GM18519 (cell line): ENCODE results near the gene SMIM9.
"Not testable (repeated sequence)": the region's sequence is repeated elsewhere in the genome, so short reads cannot be mapped to it uniquely, and the experiment has no call there.

Experiments used
- ATAC-seq: cut with Tn5 transposase; IDR thresholded peaks from one replicate; pipeline ENCODE4 v1.9.1; 2021; ENCODE audit warnings: mild to moderate bottlenecking, moderate library complexity; ENCODE audit not compliant: unreplicated experiment, low FRiP score

The SMIM9 gene

DNA sequence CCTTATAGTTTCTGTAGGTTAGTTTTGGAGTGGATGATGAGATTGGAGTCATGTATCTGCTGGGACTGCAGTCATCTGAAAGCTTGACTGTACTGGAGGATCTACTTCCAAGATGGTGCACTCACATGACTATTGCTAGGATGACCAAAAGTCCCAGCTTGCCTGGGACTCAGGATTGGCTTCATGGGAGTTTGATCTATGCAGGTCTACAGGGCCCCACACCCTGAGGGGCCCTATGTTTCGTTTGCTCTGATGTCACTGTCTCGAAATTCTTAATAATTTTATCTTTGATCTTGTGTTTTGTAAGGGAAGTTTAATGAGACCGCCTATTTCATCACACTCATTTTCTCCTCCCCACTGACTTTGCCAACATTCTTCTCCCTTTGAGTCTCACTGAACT, at the start of gene SMIM9:
Gene SMIM9 (minus strand): TSS at position 101 of the 400 bp plus-strand sequence. CDS start 3,806 bp downstream, outside the sequence.
- no peak for ATAC-seq

DNA sequence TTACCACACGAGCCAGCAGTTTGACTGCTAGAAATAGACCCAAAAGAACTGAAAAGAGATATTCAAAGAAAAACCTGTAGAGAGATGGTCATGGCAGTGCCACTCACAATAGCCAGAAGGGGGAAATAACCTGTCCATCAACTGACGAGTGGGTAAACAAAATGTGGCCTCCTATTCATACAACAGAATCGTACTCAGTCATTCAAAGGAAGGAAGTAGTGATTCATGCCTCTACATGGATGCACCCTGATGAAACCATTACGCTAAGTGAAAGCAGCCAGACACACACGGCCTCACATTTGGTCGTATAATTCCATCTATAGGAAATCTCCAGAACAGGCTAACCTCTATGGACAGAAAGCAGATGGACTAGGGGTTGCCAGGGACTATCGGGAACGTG, 49.6 kb upstream of the SMIM9 start:
- ATAC-seq = not testable (repeated sequence)

DNA sequence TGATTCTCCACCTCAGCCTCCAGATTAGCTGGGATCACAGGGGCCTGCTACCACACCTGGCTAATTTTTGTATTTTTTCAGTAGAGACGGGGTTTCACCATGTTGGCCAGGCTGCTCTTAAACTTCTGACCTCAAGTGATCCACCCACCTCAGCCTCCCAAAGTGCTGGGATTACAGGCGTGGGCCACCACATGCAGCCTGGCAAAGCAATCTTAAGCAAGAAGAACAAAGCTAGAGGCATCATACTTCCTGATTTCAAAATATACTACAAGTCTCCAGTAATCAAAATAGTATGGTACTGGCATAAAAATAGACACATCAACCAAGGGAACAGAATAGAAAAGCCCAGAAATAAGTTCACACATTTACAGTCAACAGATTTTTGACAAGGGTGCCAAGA, 38.9 kb upstream of the SMIM9 start:
- ATAC-seq = no peak

DNA sequence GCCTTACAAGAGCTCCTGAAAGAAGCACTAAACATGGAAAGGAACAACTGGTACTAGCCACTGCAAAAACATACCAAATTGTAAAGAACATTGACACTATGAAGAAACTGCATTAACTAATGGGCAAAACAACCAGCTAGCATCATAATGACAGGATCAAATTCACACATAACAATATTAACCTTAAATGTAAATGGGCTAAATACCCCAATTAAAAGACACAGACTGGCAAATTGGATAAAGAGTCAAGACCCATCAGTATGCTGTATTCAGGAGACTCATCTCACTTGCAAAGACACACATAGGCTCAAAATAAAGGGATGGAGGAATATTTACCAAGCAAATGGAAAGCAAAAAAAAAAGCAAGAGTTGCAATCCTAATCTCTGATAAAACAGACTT, 34.1 kb upstream of the SMIM9 start:
- not testable (repeated sequence) for ATAC-seq

DNA sequence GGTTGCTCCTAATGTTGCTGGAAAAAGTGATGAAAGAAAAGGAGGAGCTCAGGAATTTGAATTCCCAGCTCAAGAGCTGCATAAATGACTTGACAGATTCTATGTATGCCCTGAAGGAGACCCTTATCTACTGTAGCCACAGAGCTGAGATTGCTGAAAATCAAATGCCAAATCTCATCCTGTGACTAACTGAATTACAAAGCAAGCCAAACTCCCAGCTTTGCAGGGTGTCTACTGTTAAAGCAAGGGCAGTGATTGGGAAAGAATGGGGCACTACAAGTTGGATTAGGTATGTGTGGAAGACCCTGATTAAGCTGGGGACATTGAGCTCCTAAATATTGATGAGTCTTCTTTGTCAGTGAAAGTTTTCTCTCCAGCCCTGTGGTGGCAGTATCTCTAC, 20.8 kb upstream of the SMIM9 start:
- ATAC-seq = no peak

DNA sequence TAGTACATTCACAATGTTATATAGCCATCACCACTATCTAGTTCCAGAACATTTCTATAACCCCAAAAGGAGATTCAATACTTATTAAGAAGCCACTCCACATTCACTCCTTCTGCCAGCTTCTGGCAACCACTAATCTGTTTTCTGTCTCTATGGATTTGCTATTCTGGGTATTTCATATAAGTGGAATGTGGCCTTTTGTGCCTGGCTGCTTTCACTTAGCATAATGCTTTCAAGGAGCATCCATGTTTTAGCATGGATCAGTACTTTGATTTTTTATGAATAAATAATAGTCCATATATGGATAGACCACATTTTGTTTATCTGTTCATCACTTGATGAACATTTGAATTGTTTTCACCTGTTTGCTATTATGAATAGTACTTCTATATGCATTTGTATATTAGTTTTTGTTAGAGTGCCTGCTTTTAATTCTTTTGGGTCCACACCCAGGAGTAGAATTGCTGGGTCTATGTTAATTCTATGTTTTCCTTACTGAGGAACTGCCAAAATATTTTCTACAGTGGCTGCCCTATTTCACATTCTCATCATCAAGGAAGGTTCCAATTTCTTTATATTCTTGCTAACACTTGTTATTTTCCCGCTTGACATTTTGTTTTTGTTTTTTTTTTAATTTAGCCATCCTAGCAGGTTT, 16.6 kb upstream of the SMIM9 start:
- no peak for ATAC-seq

DNA sequence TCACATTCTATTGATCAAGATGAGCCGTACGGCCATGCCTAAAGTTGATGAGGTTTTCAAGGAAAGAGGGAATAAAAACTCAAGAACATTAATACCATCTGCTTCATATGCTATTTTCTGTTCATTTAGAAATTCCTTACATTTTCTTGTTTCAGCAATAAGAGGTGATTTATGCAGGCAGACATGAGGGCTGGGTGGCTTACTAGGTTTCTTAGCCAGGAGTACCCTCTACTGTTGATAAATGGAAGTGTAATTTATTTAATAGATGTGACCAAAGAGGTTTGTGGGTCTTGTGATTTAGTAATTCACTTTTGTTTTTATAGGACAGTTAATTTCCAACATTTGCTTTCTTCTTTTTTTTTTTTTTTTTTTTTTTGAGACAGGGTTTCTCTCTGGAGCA, 6.4 kb upstream of the SMIM9 start:
- no peak for ATAC-seq

DNA sequence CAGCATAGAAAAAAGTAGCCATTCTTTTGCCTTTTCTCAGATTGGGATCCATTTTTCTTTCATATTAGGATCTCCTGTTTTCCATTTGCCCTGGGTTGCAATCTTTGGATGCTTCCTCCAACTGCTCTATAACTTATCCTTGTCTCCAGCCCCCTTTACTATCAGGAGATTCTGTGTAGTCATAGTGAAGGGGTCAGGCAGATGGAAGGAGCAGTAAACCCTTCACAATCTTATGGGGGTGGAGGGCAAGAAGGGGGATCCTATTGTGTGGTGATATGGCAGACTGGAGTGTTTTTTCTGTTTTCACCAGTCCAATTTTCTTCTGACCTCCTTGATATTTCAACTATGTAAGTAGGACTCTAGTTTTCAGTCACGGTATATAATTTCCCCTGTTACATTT, 1.7 kb upstream of the SMIM9 start:
- ATAC-seq = no peak

DNA sequence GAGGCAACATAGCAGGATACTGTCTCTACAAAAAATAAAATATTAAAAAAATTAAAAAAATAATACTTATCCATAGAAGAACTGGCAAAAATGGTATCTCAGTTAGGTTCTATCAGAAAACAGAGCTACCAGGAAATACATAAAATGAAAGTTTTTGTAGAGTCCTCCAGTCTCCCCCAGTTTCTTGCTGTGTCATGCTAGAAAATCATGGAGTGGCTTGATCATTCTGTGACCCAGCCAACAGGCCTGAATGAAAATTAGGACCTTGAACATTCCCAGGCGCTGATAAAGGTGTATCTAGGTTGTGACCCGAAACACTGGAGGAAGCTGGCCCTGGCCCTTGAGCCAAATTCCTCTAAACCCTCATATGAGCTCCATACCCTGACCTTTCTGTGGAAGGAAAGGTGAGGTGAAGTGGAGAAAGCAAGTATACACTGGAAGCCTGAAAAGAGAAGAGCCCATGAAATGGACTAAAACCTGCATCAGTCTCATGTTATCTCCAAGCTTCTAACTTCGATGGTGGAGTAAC, 652 bp downstream of the SMIM9 start:
- ATAC-seq = no peak

DNA sequence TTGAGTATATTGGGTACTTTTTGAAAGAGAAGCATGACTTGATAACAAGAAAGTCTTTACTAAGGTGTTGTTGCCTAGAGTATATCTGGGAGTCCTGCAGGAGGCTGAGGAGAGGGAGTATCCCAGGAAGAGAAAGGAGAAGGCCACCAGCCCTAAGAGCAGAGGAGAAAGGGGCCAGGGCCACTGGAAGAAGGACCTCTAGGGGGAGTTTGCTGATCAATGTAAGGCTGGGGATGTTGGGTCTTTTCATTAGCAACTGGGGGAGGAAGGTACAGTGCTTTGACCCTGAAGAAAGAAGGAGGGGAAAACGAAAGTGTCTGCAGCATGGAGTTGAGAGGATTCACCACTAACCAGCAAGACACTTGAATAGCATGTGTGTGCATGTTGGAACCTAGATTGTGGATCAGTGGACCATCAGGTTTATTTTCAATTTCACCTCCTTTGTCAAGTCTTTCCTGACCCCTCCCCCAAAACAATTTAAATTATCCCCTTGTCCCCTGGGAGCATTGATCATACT, 4.5 kb downstream of the SMIM9 start:
- no peak for ATAC-seq

DNA sequence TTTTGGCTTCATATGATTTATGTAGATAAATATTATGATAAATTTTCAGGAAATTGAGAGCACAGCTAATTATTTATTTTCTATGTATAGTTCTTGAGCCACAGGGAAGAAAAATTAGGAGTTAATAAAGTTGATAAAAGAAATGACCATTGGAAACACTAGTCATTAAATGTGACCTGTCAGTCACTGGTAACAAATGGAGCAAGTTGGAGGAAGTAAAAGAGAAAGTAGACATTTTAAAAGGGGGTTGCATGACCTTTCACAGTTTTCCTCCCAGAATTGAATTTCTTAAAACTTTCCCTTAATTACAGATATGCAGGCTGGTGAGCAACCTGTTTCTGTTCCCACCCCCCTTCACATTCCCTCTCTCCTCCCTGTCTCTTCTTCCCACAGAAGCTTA, 5.3 kb downstream of the SMIM9 start:
- ATAC-seq = no peak

DNA sequence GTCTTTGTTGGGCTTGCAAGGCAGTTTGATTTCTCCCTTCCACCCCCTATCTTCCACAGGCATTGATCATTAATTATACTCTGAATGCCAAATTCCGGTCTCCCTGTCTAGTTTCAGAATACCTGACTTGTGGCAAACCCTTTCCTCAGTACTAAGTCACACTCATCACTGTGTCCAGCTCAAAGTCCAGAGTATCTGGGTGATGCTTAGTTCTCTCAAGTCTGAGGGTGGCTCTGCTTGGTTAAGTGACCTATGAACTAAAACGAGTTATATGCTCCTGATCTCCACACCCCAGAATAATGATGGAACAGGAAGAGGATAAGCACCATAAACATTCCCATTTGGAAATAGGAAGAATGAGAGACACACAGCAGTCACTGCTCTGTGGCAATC, 6.5 kb downstream of the SMIM9 start:
- no peak for ATAC-seq

DNA sequence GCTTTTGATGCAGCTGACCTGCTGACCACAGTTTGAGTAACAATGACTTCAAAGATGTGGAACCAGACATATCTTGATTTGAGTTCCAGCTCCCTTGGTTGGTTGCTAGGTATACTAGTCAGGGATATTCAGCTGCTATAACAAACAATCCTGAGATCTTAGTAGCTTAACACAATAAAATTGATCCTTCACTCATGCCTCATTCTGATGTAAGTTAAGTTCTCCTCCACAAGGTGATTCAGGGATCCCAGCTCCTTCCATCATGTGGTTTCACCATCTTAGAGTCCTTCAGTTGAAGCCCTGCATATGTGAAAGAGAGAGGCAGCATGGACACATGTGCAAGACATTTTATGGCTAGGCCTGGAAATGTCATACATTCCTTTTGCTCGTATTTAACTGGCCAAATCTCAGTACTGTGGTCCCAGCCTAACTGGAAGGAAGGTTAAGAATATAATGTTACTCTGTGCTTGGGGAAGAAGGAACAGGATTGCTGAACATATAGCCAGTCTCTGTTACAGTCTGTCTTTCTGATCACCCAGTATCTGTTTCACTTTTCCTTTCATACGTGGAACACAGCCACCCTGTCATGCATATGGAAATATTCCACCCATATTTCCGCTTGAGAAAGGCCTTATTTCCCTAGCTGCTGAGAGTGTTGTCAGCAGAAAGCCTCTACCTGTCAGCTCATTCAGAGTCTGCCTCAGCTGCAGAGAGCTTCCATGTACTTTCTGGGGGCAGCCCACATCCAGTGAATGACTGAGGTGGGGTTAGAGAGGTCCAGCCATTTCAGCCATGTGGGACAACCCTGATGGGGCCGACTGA, 7.1 kb downstream of the SMIM9 start:
- peak; percentile 73 for ATAC-seq

DNA sequence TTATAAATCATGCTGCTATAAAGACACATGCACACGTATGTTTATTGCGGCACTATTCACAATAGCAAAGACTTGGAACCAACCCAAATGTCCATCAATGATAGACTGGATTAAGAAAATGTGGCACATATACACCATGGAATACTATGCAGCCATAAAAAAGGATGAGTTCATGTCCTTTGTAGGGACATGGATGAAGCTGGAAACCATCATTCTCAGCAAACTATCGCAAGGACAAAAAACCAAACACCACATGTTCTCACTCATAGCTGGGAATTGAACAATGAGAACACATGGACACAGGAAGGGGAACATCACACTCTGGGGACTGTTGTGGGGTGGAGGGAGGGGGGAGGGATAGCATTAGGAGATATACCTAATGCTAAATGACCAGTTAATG, 8.9 kb downstream of the SMIM9 start:
- ATAC-seq = not testable (repeated sequence)

DNA sequence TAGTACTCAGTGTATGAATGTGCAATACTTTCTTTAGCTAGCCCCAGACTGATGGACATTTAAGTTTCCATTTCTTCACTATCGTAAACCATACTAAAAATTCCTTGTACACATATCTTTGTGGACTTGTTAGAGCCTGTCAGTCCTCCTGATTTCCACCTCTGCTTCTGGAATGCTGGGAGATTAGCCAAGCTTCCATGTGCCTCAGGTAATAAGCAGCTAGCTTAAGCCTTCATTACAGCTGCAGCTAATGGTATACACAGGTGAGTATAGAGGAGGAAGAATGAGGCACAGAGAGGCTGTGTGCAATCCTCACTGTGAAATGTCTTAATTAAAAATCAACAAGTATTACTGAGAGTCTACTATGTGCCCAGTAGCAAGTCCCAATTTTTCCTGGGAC, 9.8 kb downstream of the SMIM9 start:
- ATAC-seq = no peak

DNA sequence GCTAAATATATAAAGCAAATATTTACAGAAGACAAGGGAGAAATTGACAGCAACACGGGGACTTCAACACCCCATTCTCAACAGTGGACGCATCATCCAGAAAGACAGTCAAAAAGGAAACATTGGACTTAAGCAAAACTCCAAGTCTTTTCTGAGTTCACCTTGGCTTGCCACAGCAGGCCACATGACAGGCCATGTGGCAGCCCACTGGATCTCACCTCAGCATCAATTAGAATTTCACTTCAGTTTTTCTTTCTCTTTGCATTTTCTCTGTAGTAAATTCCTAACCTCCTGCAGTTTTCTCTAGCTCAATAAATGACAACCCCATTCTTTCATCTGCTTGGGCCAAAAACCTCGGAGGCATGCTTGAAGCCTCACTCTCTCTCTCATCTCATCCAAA, 12.4 kb downstream of the SMIM9 start:
- ATAC-seq = no peak

DNA sequence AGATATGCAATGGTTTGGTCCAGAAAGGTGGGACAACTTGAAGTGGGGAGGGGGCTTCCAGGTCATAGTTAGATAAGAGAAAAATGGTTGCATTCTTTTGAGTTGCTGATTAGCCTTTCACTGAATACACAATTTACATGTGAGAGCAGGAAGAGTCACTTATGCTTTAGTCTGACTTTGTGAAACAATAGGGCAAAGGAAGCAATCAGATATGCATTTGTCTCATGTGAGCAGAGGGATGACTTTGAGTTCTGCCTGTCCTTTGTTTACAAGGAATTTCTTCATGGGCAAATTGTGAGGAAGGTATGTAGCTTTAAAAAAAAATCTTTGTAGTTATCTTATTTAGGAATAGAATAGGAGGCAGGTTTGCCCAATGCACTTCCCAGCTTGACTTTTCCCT, 12.9 kb downstream of the SMIM9 start:
- ATAC-seq = no peak

DNA sequence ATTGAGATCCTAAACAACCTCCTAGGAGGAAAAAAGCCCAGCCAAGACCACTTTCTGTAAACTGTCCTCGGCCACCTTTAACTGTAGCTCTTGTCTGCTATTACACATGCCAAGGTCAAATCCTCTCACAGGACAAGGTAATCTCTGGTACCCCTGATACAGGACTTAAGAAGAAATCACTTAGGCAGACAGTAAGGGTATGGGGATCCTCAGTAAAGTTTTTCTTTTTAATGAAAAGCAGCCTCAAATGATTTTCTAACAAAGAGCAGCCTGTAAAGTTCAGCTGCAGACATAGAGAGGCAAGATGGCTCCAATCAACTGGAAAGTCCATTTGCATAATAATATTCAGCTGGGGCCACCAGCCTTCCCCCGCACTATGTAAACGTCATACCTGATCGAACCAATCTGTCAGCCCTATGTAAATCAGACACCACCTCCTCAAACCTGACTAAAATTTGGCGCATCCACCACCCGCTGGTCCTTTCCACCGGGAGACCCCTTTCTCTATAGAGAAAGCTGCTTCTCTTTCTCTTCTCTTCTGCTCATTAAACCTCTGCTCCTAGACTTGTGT, 14.6 kb downstream of the SMIM9 start:
- ATAC-seq = no peak

DNA sequence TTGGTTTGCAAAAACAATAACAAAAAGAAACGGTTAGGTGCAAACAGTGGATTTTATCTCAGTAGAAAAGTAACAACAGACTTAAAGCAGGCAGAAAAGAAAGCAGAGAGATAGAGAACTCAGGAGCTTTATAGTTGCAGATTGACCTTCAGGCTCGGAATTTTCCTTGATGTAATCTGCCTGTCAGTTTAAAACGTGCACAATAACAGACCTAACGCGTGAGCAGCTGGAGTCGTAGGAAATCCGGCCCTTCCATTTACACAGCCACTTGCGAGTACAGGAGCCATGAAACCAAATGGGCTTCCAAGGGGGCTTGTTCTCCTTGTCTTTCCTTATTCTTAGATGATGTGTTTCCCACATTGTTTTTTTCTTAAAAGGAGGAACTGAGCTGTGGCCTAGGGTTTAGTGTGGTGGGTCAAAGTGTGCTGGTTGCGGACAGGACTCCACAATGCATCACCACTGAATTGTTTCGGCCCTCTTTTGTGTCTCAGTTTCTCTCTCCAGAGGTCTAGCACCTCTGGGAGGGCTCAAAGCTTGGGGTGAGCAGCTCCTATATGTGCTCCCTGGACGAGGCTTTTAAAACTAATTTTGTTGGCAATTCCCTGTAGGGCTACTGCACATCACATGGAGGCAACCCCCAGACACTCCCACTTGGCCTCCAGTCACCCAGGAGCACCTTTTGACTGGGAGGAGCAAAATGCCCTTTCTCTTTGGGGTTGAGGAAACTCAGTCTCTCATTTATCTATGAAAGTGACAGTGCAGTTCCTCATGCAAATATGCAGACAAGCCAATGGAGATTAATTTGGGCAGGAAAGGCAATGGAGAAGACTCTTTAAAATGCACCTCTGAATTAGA, 15.3 kb downstream of the SMIM9 start:
- ATAC-seq = no peak

DNA sequence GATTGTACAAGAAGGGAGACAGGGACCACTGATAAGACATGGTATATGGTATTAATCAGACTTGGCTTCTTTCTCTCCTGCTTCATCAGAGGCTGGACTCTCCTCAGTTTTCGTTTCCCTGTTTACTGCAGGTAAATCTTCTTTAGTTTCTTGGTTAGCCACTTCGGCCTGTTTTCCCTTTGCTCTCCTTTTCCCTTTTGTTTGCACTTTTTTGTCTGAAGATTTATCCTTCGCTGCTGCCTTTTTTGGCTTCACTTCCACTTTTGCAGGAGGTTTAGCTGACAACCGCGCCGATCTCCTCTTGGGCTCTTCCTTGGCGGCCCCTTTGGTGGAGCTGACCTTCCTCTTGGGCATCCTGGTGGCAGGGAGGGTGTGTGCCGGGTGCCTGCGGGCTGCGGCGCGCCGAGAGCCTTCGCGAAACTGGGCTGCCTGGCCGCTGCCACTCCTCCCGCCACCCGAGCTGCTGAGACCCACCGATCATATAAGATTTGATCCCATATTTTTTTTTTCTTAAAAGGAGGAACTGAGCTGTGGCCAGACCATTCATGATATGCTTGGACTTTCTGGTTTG, 17.3 kb downstream of the SMIM9 start:
- not testable (repeated sequence) for ATAC-seq
